Limb (tissue), 2 donors: ENCODE measurements around the gene PIWIL4.

ENCODE experiments used
- DNase-seq, 2 donors: peaks; one replicate each; pipeline ENCODE4 v3.0.0-alpha.2; 2016; ENCODE audit errors: extremely low spot score in 2 of 2

The PIWIL4 gene

GRCh38 chr11:94662065-94662779, 95.1 kb downstream of the PIWIL4 start:
- no peak for DNase-seq

- DNase-seq, result no peak
Measured at GRCh38 chr11:94662846-94663390, 95.8 kb downstream of the PIWIL4 start.

GRCh38 chr11:94664346-94664745, 97.2 kb downstream of the PIWIL4 start:
- no peak for DNase-seq

GRCh38 chr11:94665116-94665659, 98.0 kb downstream of the PIWIL4 start:
- DNase-seq, result no peak

GRCh38 chr11:94666792-94667721, 99.9 kb downstream of the PIWIL4 start:
- DNase-seq, result no peak

- no peak for DNase-seq
Measured at GRCh38 chr11:94668212-94668793, 101.1 kb downstream of the PIWIL4 start.

- DNase-seq, result peak in 1 of 2 donors; percentile 10
Measured at GRCh38 chr11:94669023-94669422, 101.9 kb downstream of the PIWIL4 start.
